ENCODE results near the gene DAW1.
"Not testable (repeated sequence)": the region's sequence is repeated elsewhere in the genome, so short reads cannot be mapped to it uniquely, and the experiment has no call there.

The DAW1 gene

DNA sequence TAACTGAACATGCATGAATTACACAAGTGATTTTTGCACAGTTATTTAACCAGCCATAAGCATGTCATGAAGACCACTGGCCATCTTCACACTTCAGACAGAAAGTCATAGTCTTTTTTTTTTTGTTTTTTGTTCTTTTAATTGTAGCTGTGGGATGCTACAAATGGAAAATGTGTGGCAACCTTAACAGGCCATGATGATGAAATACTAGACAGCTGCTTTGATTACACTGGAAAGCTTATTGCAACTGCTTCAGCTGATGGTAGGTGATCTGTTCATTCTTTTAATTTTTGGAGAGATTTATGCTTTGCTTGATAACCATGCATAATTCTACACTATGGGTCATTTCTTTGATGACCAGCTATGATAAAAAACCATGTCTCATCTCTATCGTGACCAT lies 35.6 kb downstream of the DAW1 start:
- Histone ChIP-seq H3K4me1 (ENCODE audit: control insufficient read depth, insufficient read depth, low read length, poor library complexity, severe bottlenecking) (no peaks in the 10 kb centered on the region), H3K4me3 (ENCODE audit: insufficient read depth, low read depth, low read length, poor library complexity, severe bottlenecking) (no peak overlapping the region), H3K9me3 (ENCODE audit: control insufficient read depth, low read length) (no peaks in the 10 kb centered on the region), H3K27ac (ENCODE audit: insufficient read depth, low read length, poor library complexity, severe bottlenecking) (no peak overlapping the region), H3K36me3 (ENCODE audit: control insufficient read depth, insufficient read depth, low read length) (no peaks in the 10 kb centered on the region), H3K27me3 (replicated peaks; ENCODE audit: control insufficient read depth, insufficient read depth, low read length, poor library complexity, severe bottlenecking) (no peaks in the 10 kb centered on the region)
- DNase-seq, result no peak

DNA sequence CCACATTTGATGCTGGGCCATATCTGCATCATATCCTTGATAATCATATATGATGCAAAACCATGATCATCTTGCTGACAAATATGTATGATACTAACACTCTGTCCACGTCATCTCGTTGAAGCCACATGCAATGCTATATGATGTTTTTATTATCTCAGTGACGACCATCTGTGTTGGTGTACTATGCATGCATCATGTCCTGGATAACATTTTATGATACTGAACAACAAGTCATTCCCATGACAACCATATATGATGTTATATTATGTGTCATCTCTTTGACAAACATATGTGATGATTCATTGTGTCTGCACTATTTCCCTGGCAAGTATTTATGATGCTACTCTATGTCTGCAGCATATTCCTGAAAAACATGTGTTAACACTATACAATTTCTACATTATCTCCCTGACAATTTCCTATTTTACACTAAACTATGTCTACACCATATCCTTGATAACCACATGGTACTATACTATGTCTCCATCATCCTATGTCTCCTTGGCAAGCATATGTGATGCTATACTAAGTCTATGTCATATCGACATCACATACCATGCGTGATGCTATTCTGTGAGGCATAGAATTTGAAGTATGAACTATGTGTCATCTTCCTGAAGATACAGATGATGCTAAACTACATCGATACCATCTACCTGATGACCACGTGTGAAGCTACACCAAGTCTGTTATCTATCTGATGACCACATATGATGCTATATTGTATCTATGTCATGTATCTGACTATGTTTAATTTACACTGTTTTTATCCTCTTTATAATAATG lies 37.0 kb downstream of the DAW1 start:
- Histone ChIP-seq H3K4me3 (ENCODE audit: insufficient read depth, low read depth, low read length, poor library complexity, severe bottlenecking) (no peak overlapping the region), H3K36me3 (ENCODE audit: control insufficient read depth, insufficient read depth, low read length) (no peaks in the 10 kb centered on the region), H3K27ac (ENCODE audit: insufficient read depth, low read length, poor library complexity, severe bottlenecking) (no peak overlapping the region), H3K4me1 (ENCODE audit: control insufficient read depth, insufficient read depth, low read length, poor library complexity, severe bottlenecking) (no peaks in the 10 kb centered on the region), H3K27me3 (replicated peaks; ENCODE audit: control insufficient read depth, insufficient read depth, low read length, poor library complexity, severe bottlenecking) (no peaks in the 10 kb centered on the region), H3K9me3 (ENCODE audit: control insufficient read depth, low read length) (no peaks in the 10 kb centered on the region)
- no peak for DNase-seq

DNA sequence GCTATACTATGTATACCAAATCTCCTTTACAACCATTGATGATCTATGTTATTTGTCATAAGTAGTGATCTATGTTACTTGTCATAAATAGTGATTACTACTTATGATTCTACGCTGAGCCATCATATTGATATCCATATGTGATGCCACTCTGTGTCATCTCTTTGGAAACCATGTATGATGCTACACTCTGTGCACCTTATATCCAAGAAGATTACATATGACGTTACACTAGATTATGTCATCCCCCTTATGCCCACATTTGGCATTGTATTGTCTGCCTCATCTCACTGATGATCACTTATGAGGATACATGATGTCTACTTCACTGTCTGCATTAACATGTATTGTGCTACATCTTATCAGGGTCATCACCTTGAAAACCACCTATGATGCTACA lies 42.9 kb downstream of the DAW1 start:
- DNase-seq, result no peak
- H3K27ac ChIP-seq (ENCODE audit: insufficient read depth, low read length, poor library complexity, severe bottlenecking), result no peak overlapping the region
- H3K27me3 ChIP-seq (replicated peaks; ENCODE audit: control insufficient read depth, insufficient read depth, low read length, poor library complexity, severe bottlenecking), result no peaks in the 10 kb centered on the region
- H3K36me3 ChIP-seq (ENCODE audit: control insufficient read depth, insufficient read depth, low read length), result no peaks in the 10 kb centered on the region
- H3K4me1 ChIP-seq (ENCODE audit: control insufficient read depth, insufficient read depth, low read length, poor library complexity, severe bottlenecking), result no peaks in the 10 kb centered on the region
- no peak overlapping the region for H3K4me3 ChIP-seq (ENCODE audit: insufficient read depth, low read depth, low read length, poor library complexity, severe bottlenecking)
- no peaks in the 10 kb centered on the region for H3K9me3 ChIP-seq (ENCODE audit: control insufficient read depth, low read length)

DNA sequence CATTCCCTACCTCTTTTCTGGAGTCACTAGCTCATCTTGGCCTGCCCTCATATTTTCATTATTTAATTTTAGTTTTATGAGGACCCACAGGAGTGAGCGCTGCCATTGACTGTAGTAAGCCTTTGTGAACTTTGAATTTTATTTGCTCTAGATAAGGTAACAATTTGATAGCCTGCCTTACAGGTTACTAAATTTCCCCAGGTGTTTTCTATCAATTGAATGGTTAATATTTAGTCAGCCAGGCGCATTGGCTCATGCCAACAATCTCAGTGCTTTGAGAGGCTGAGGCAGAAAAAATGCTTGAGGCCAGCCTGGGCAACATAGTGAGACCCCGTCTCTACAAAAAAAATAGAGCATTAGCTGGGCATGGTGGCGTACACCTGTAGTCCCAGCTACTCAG lies 50.2 kb downstream of the DAW1 start:
- Histone ChIP-seq H3K4me1 (ENCODE audit: control insufficient read depth, insufficient read depth, low read length, poor library complexity, severe bottlenecking) (no peaks in the 10 kb centered on the region), H3K36me3 (ENCODE audit: control insufficient read depth, insufficient read depth, low read length) (no peaks in the 10 kb centered on the region), H3K27ac (ENCODE audit: insufficient read depth, low read length, poor library complexity, severe bottlenecking) (no peak overlapping the region)

DNA sequence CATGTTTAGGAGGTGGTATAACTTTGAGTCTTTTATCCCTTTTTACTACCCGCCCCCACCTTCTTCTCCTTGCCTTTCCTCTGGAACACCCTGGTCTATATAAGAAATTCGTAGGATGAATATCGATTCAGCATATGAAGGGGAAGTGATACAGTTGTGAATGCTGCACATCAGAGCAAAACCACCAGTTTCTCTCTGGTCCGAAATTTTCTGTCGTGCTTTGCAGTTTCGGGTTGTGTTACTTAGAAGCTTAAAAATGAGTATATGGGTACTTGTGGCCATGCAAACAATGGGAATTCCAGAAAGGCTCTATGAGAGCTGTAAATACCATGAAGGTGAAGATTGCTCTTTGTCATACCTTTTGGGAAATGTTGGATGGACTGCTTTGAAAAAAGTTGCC lies 60.6 kb downstream of the DAW1 start:
- Histone ChIP-seq H3K27ac (ENCODE audit: insufficient read depth, low read length, poor library complexity, severe bottlenecking) (no peak overlapping the region), H3K4me3 (ENCODE audit: insufficient read depth, low read depth, low read length, poor library complexity, severe bottlenecking) (no peak overlapping the region), H3K4me1 (ENCODE audit: control insufficient read depth, insufficient read depth, low read length, poor library complexity, severe bottlenecking) (no peaks in the 10 kb centered on the region), H3K36me3 (ENCODE audit: control insufficient read depth, insufficient read depth, low read length) (no peaks in the 10 kb centered on the region), H3K9me3 (ENCODE audit: control insufficient read depth, low read length) (no peaks in the 10 kb centered on the region), H3K27me3 (replicated peaks; ENCODE audit: control insufficient read depth, insufficient read depth, low read length, poor library complexity, severe bottlenecking) (no peaks in the 10 kb centered on the region)
- DNase-seq, result no peak

More for the DNA sequence above, 50.2 kb downstream of the DAW1 start:
- no peak for DNase-seq
- Histone ChIP-seq H3K4me3 (ENCODE audit: insufficient read depth, low read depth, low read length, poor library complexity, severe bottlenecking) (no peak overlapping the region), H3K27me3 (replicated peaks; ENCODE audit: control insufficient read depth, insufficient read depth, low read length, poor library complexity, severe bottlenecking) (no peaks in the 10 kb centered on the region), H3K9me3 (ENCODE audit: control insufficient read depth, low read length) (no peaks in the 10 kb centered on the region)

DNA sequence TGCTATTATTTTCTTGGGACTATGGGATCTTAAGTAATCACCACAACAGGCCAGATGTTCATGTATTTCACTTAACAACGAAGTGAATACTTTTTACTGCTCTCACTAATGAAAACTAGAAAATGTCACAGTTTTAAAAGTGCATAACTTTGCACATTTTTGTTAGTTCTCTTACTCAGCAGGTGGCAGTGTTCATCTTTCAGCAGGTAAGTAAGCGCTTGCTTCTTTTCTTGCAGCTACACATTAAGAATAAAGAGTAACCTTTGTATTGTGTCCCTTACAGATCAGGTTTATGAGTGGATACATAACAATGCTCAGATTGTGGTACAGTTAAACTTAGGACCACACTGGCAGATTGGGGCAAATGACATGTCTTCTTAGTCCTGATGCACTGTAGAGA lies 61.0 kb downstream of the DAW1 start:
- H3K36me3 ChIP-seq (ENCODE audit: control insufficient read depth, insufficient read depth, low read length), result no peaks in the 10 kb centered on the region
- no peaks in the 10 kb centered on the region for H3K4me1 ChIP-seq (ENCODE audit: control insufficient read depth, insufficient read depth, low read length, poor library complexity, severe bottlenecking)
- H3K4me3 ChIP-seq (ENCODE audit: insufficient read depth, low read depth, low read length, poor library complexity, severe bottlenecking), result no peak overlapping the region
- H3K9me3 ChIP-seq (ENCODE audit: control insufficient read depth, low read length), result no peaks in the 10 kb centered on the region
- no peak overlapping the region for H3K27ac ChIP-seq (ENCODE audit: insufficient read depth, low read length, poor library complexity, severe bottlenecking)
- H3K27me3 ChIP-seq (replicated peaks; ENCODE audit: control insufficient read depth, insufficient read depth, low read length, poor library complexity, severe bottlenecking), result no peaks in the 10 kb centered on the region
- DNase-seq, result no peak

DNA sequence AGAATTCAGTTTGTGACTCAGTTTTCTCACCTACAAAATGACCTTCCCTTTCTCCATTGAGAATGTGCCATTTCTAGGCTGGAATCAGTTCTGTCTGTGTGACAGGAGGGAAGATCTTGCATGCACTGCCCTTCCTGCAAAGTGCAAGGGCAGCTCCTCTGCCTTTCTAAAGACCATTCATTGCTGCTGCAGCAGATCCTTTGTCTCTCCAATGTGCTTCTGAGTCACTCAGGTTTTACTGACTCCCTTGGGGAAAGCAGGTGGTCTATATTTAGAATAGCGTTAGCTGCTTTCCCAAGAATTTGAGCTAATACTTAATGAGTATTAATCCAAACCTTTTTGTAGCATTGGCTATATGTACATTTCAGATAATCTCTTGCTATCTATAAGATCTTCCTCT lies 62.5 kb downstream of the DAW1 start:
- Histone ChIP-seq H3K4me3 (ENCODE audit: insufficient read depth, low read depth, low read length, poor library complexity, severe bottlenecking) (no peak overlapping the region), H3K9me3 (ENCODE audit: control insufficient read depth, low read length) (no peaks in the 10 kb centered on the region), H3K27ac (ENCODE audit: insufficient read depth, low read length, poor library complexity, severe bottlenecking) (no peak overlapping the region), H3K36me3 (ENCODE audit: control insufficient read depth, insufficient read depth, low read length) (no peaks in the 10 kb centered on the region), H3K4me1 (ENCODE audit: control insufficient read depth, insufficient read depth, low read length, poor library complexity, severe bottlenecking) (no peaks in the 10 kb centered on the region), H3K27me3 (replicated peaks; ENCODE audit: control insufficient read depth, insufficient read depth, low read length, poor library complexity, severe bottlenecking) (no peaks in the 10 kb centered on the region)
- DNase-seq, result no peak

DNA sequence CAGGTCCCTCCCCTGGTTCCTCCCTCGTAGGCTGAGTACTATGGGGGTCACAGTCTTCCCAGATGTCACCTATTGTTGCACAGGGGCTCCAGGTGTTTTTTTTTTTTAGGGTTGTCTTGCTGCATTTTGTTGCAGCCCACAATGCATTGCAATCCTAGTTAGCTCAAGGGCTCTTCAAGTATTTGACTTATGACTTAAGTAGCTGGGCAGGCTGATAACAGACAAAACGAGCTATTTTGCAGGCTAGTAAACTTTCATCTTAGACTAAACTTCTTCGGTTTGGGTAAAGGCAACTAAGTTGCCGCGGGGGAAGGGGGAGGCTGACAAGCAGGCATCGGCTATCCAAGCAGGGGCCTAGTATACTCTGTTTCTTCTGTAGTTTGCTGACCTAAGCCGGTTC lies 64.8 kb downstream of the DAW1 start:
- H3K36me3 ChIP-seq (ENCODE audit: control insufficient read depth, insufficient read depth, low read length); H3K27me3 ChIP-seq (replicated peaks; ENCODE audit: control insufficient read depth, insufficient read depth, low read length, poor library complexity, severe bottlenecking); H3K4me3 ChIP-seq (ENCODE audit: insufficient read depth, low read depth, low read length, poor library complexity, severe bottlenecking); DNase-seq; H3K27ac ChIP-seq (ENCODE audit: insufficient read depth, low read length, poor library complexity, severe bottlenecking); H3K4me1 ChIP-seq (ENCODE audit: control insufficient read depth, insufficient read depth, low read length, poor library complexity, severe bottlenecking); H3K9me3 ChIP-seq (ENCODE audit: control insufficient read depth, low read length): not testable (repeated sequence)

DNA sequence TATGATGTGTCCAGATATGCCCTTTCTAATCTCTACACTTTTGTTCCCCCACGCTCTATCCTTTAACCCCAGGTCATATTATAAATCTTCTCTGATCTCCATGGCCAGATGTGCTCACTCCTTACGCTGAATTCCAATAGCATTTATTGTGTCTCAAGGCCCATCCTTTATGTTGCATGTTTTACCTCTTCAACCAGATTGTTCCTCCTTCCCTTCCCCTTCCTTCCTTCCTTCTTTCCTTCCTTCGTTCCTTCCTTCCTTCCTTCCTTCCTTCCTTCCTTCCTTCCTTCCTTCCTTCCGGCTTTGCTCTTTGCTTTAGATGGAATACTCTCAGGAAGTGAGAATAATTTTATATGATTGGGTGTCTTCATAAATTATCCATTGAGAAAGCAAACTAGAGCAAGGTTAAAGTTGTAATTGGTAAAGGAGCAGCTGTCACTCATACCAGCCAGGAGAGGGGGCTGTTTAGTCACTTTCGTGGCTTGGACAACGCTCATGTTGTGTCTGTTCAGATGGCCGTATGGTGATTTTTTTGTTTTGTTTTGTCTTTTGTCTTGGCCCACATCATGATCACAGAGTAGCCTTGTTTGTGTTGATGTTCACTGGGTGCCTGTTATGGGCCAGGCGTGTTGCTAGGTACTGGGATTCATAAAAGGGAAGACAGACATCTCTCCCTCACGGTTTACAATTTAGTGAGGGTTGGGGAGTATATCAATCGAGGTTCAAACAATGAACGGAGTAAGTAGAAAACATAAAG lies 68.0 kb downstream of the DAW1 start:
- Histone ChIP-seq H3K4me1 (ENCODE audit: control insufficient read depth, insufficient read depth, low read length, poor library complexity, severe bottlenecking) (no peaks in the 10 kb centered on the region), H3K4me3 (ENCODE audit: insufficient read depth, low read depth, low read length, poor library complexity, severe bottlenecking) (no peak overlapping the region), H3K36me3 (ENCODE audit: control insufficient read depth, insufficient read depth, low read length) (no peaks in the 10 kb centered on the region), H3K27ac (ENCODE audit: insufficient read depth, low read length, poor library complexity, severe bottlenecking) (no peak overlapping the region), H3K9me3 (ENCODE audit: control insufficient read depth, low read length) (no peaks in the 10 kb centered on the region), H3K27me3 (replicated peaks; ENCODE audit: control insufficient read depth, insufficient read depth, low read length, poor library complexity, severe bottlenecking) (no peaks in the 10 kb centered on the region)
- DNase-seq, result no peak

DNA sequence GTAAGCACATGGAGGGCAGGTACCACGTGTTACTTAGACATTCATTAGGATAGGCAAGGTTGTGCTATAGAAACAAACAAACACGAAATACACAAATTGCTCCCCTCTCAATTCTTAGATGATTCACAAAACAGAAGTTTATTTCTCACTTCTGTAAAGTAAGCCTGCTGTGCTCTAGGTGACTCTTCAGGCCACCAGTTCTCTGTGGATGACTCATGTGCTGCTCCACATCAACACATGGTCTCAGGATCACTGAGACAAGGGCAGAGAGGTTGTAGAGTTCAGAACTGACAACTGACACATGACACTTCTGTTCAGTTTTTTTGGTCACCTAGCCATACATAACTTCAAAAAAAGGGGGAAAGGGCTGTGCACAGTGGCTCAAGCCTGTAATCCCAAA lies 70.6 kb downstream of the DAW1 start:
- Histone ChIP-seq H3K4me3 (ENCODE audit: insufficient read depth, low read depth, low read length, poor library complexity, severe bottlenecking) (no peak overlapping the region), H3K9me3 (ENCODE audit: control insufficient read depth, low read length) (no peaks in the 10 kb centered on the region), H3K27me3 (replicated peaks; ENCODE audit: control insufficient read depth, insufficient read depth, low read length, poor library complexity, severe bottlenecking) (no peaks in the 10 kb centered on the region), H3K4me1 (ENCODE audit: control insufficient read depth, insufficient read depth, low read length, poor library complexity, severe bottlenecking) (no peaks in the 10 kb centered on the region), H3K27ac (ENCODE audit: insufficient read depth, low read length, poor library complexity, severe bottlenecking) (no peak overlapping the region), H3K36me3 (ENCODE audit: control insufficient read depth, insufficient read depth, low read length) (no peaks in the 10 kb centered on the region)
- DNase-seq, result no peak

All from effector memory CD4-positive, alpha-beta T cell (primary cell).